ENCODE results near the gene ANKRD17.

GRCh38 chr4:73244945-73245601, 13.5 kb downstream of the ANKRD17 start:
- TF ChIP-seq GATA2 (IDR thresholded peaks at IDR 0.05; ENCODE audit: low read depth, low read length) (no peak), GATA3 (IDR thresholded peaks at IDR 0.05; ENCODE audit: low read depth, low read length) (no peak)

Measured in SH-SY5Y (cell line).